Measurements from ENCODE around the gene ILK.

ILK gene

DNA sequence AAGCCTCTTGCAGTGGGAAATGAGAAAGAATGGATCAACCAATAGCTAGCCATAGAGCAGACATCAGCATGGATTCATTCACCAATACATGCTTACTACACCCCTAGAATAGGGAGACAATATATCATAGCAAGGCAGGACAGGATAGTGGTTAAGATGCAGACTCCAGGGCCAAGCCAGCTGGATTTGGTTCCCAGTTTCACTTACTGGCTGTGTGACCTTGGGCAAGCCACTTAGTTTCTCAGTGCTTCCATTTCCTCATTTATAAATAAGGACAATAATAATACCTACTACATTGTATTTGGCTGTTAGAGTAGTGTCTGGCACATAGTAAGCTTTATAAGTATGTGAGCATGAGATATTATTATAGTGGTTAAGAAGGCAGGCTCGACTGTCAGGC is 44.9 kb downstream of the ILK start:
- DNase-seq: no peak
- Histone ChIP-seq H3K4me1 (no peaks in the 10 kb centered on the region; the same call in 1 of the 2 replicates), H3K36me3 (no peaks in the 10 kb centered on the region), H3K9me3 (no peaks in the 10 kb centered on the region), H3K4me3 (ENCODE audit: low read depth, low read length) (no peak overlapping the region), H3K27me3 (no peaks in the 10 kb centered on the region)
- TF ChIP-seq, protein P1, sequence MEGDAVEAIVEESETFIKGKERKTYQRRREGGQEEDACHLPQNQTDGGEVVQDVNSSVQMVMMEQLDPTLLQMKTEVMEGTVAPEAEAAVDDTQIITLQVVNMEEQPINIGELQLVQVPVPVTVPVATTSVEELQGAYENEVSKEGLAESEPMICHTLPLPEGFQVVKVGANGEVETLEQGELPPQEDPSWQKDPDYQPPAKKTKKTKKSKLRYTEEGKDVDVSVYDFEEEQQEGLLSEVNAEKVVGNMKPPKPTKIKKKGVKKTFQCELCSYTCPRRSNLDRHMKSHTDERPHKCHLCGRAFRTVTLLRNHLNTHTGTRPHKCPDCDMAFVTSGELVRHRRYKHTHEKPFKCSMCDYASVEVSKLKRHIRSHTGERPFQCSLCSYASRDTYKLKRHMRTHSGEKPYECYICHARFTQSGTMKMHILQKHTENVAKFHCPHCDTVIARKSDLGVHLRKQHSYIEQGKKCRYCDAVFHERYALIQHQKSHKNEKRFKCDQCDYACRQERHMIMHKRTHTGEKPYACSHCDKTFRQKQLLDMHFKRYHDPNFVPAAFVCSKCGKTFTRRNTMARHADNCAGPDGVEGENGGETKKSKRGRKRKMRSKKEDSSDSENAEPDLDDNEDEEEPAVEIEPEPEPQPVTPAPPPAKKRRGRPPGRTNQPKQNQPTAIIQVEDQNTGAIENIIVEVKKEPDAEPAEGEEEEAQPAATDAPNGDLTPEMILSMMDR (IDR thresholded peaks at IDR 0.05; ENCODE audit: low read depth, low read length): no peak

GRCh38 chr11:6650104-6650503 is 46.5 kb downstream of the ILK start:
- H3K4me3 ChIP-seq (ENCODE audit: low read depth, low read length): no peak overlapping the region
- H3K4me1 ChIP-seq: no peaks in the 10 kb centered on the region; the same call in 1 of the 2 replicates
- TF ChIP-seq, protein P1 (IDR thresholded peaks at IDR 0.05; ENCODE audit: low read depth, low read length): no peak
- H3K9me3 ChIP-seq: no peaks in the 10 kb centered on the region
- DNase-seq: no peak
- no peaks in the 10 kb centered on the region for H3K36me3 ChIP-seq
- no peaks in the 10 kb centered on the region for H3K27me3 ChIP-seq

DNA sequence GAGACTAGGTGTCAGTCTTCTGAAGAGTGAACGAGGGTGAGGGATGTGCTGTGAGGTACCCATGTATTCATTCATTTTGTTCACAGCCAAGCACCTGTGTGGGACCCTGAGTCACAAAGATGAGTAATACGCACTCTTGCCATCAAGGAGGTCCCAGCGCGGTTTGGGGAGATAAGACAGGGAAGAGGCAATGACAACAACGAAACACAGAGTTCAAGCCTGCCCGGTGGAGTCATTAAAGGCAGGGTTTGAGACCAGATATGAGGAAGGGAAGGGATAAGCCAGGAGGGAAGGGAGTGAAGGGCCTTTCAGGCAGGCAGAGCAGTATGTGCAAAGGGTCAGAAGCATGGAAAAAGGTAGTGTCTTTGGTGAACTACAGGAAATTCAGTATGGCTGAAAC is 47.4 kb downstream of the ILK start:
- Histone ChIP-seq H3K36me3 (no peaks in the 10 kb centered on the region), H3K9me3 (no peaks in the 10 kb centered on the region), H3K4me3 (ENCODE audit: low read depth, low read length) (no peak overlapping the region), H3K27me3 (peaks cover under 1% of the 10 kb centered on the region), H3K4me1 (no peaks in the 10 kb centered on the region; the same call in 1 of the 2 replicates)
- no peak for DNase-seq
- TF ChIP-seq, protein P1 (IDR thresholded peaks at IDR 0.05; ENCODE audit: low read depth, low read length): no peak

GRCh38 chr11:6652182-6652581 is 48.6 kb downstream of the ILK start:
- Histone ChIP-seq H3K9me3 (no peaks in the 10 kb centered on the region), H3K4me3 (ENCODE audit: low read depth, low read length) (no peak overlapping the region), H3K27me3 (peaks cover 6% of the 10 kb centered on the region), H3K4me1 (no peaks in the 10 kb centered on the region; the same call in 1 of the 2 replicates), H3K36me3 (no peaks in the 10 kb centered on the region)
- no peak for DNase-seq
- TF ChIP-seq, protein P1 (IDR thresholded peaks at IDR 0.05; ENCODE audit: low read depth, low read length): no peak

GRCh38 chr11:6653097-6653496 is 49.5 kb downstream of the ILK start:
- Histone ChIP-seq H3K36me3 (no peaks in the 10 kb centered on the region), H3K4me3 (ENCODE audit: low read depth, low read length) (no peak overlapping the region), H3K9me3 (no peaks in the 10 kb centered on the region), H3K27me3 (peaks cover 6% of the 10 kb centered on the region), H3K4me1 (no peaks in the 10 kb centered on the region)
- TF ChIP-seq, protein P1 (IDR thresholded peaks at IDR 0.05; ENCODE audit: low read depth, low read length): no peak
- DNase-seq: no peak

GRCh38 chr11:6653656-6654055 is 50.1 kb downstream of the ILK start:
- Histone ChIP-seq H3K27me3 (peaks cover 6% of the 10 kb centered on the region), H3K36me3 (no peaks in the 10 kb centered on the region), H3K4me3 (ENCODE audit: low read depth, low read length) (no peak overlapping the region), H3K9me3 (no peaks in the 10 kb centered on the region), H3K4me1 (no peaks in the 10 kb centered on the region)
- TF ChIP-seq, protein P1 (IDR thresholded peaks at IDR 0.05; ENCODE audit: low read depth, low read length): no peak
- no peak for DNase-seq
